IMR-90 (cell line): ENCODE measurements around the gene RHOBTB1. TPM values are rescaled to one million over a fixed set of nuclear protein-coding genes. Genes with fewer than 3 reads are reported as not detected.

Source experiments
- ATAC-seq: fragments of 200-7000 bp; cut with Tn5 transposase; 2 replicates; pipeline ENCODE4 v1.9.1; 2020; ENCODE audit warnings: low read depth, mild to moderate bottlenecking, moderate library complexity
- BruUV-seq: library from RNA; stranded (reverse); fragments of 400-500 nt; replicated peaks from 2 replicates; lab custom pipeline; 2021; lab: Mats Ljungman, UMichigan
- CTCF ChIA-PET: fragments of 300-600 bp; formaldehyde crosslinking; extraction: SDS; loops from one replicate; lab custom pipeline; 2021; ENCODE audit warnings: antibody characterized with exemption; lab: Yijun Ruan, JAX
- POLR2A ChIA-PET: fragments of 300-600 bp; sonication (Branson Sonifier 250); formaldehyde crosslinking; loops from one replicate; lab custom pipeline; 2022; ENCODE audit warnings: antibody characterized with exemption; ENCODE audit not compliant: unreplicated experiment; lab: Charles Lee
- DNase-seq: peaks from one replicate; pipeline ENCODE4 v3.0.0; 2013
- H2AFZ ChIP-seq: replicated peaks from 2 replicates; pipeline ENCODE3; 2013; ENCODE audit warnings: low read length, mild to moderate bottlenecking; ENCODE audit not compliant: poor library complexity
- H2AK5ac ChIP-seq: 2 replicates; pipeline ENCODE4 v1.6.1; 2013; ENCODE audit warnings: low read depth, low read length, inconsistent platforms
- H2AK9ac ChIP-seq: replicated peaks from 2 replicates; pipeline ENCODE3; 2013; ENCODE audit warnings: mild to moderate bottlenecking, low read depth, low read length, moderate library complexity; ENCODE audit not compliant: poor library complexity
- H2BK120ac ChIP-seq: 2 replicates; pipeline ENCODE4 v1.6.1; 2013; ENCODE audit warnings: low read depth, low read length, inconsistent platforms
- H2BK15ac ChIP-seq: 3 replicates; pipeline ENCODE4 v1.6.1; 2013; ENCODE audit warnings: low read depth, low read length, inconsistent platforms
- H2BK20ac ChIP-seq: 2 replicates; pipeline ENCODE4 v1.6.1; 2013; ENCODE audit warnings: low read depth, mild to moderate bottlenecking, inconsistent platforms, low read length, moderate library complexity
- H2BK5ac ChIP-seq: 2 replicates; pipeline ENCODE4 v1.6.1; 2013; ENCODE audit warnings: mild to moderate bottlenecking, low read depth, low read length, inconsistent platforms; ENCODE audit not compliant: poor library complexity, severe bottlenecking
- H3K14ac ChIP-seq: replicated peaks from 2 replicates; pipeline ENCODE4 v1.6.1; 2013; ENCODE audit warnings: low read depth, low read length, inconsistent platforms
- H3K18ac ChIP-seq: 2 replicates; pipeline ENCODE4 v1.6.1; 2013; ENCODE audit warnings: low read depth, low read length, control low read depth
- H3K23ac ChIP-seq: 2 replicates; pipeline ENCODE4 v1.6.1; 2013; ENCODE audit warnings: low read depth, low read length, inconsistent platforms
- H3K27ac ChIP-seq: 2 replicates; pipeline ENCODE4 v1.5.1; 2013; ENCODE audit warnings: mild to moderate bottlenecking, control low read depth, low read length; ENCODE audit not compliant: insufficient read depth
- H3K27me3 ChIP-seq: 2 replicates; pipeline ENCODE4 v1.6.1; 2013; ENCODE audit warnings: low read length; ENCODE audit not compliant: control insufficient read depth, insufficient read depth
- H3K36me3 ChIP-seq: 2 replicates; pipeline ENCODE4 v1.6.1; 2013; ENCODE audit warnings: low read length, mixed read lengths; ENCODE audit not compliant: control insufficient read depth, insufficient read depth
- H3K4ac ChIP-seq: 2 replicates; pipeline ENCODE4 v1.6.1; 2013; ENCODE audit warnings: low read depth, low read length, inconsistent platforms
- H3K4me1 ChIP-seq: 2 replicates; pipeline ENCODE4 v1.6.1; 2013; ENCODE audit warnings: low read length, mixed read lengths; ENCODE audit not compliant: control insufficient read depth, insufficient read depth
- H3K4me2 ChIP-seq: 2 replicates; pipeline ENCODE4 v1.6.1; 2013; ENCODE audit warnings: low read depth, mild to moderate bottlenecking, control low read depth, low read length, moderate library complexity
- H3K4me3 ChIP-seq: 2 replicates; pipeline ENCODE4 v1.5.1; 2013; ENCODE audit warnings: low read depth, mild to moderate bottlenecking, control low read depth, low read length, moderate library complexity; ENCODE audit not compliant: insufficient read depth
- H3K56ac ChIP-seq: 2 replicates; pipeline ENCODE4 v1.6.1; 2013; ENCODE audit warnings: low read length, inconsistent platforms; ENCODE audit not compliant: insufficient read depth; ENCODE audit errors: extremely low read depth
- H3K79me1 ChIP-seq, 2 experiments: 2 replicates each; pipeline ENCODE4 v1.6.1; 2013; ENCODE audit warnings: low read length in 2 of 2, inconsistent platforms in 1 of 2, low read depth in 1 of 2
- H3K9ac ChIP-seq: 2 replicates; pipeline ENCODE4 v1.6.1; 2013; ENCODE audit warnings: low read depth, low read length, control low read depth
- H3K9me1 ChIP-seq: 2 replicates; pipeline ENCODE4 v1.6.1; 2013; ENCODE audit warnings: low read length, inconsistent platforms; ENCODE audit not compliant: insufficient read depth
- H3K9me3 ChIP-seq: 2 replicates; pipeline ENCODE4 v1.6.1; 2013; ENCODE audit warnings: low read length; ENCODE audit not compliant: control insufficient read depth, insufficient read depth
- H4K20me1 ChIP-seq: 2 replicates; pipeline ENCODE4 v1.6.1; 2013; ENCODE audit warnings: low read length, inconsistent platforms; ENCODE audit not compliant: insufficient read depth
- H4K5ac ChIP-seq: 2 replicates; pipeline ENCODE4 v1.6.1; 2013; ENCODE audit warnings: mild to moderate bottlenecking, low read depth, low read length, control low read depth
- H4K8ac ChIP-seq, 2 experiments: 2 replicates each; pipeline ENCODE4 v1.6.1; 2013; ENCODE audit warnings: low read depth in 2 of 2, low read length in 2 of 2, control low read depth in 1 of 2, inconsistent platforms in 1 of 2
- H4K91ac ChIP-seq: 2 replicates; pipeline ENCODE4 v1.6.1; 2013; ENCODE audit warnings: low read depth, low read length, inconsistent platforms; ENCODE audit not compliant: insufficient read depth
- CHD1 ChIP-seq: IDR thresholded peaks from 2 replicates; pipeline ENCODE4 v1.6.1; 2012; ENCODE audit warnings: low read depth, low read length, improper control_type of control experiment
- POLR2A ChIP-seq: IDR thresholded peaks from 2 replicates; pipeline ENCODE4 v1.6.1; 2012; ENCODE audit warnings: mild to moderate bottlenecking, low read depth, low read length
- WGBS, 2 experiments: methylation state at CpG; one replicate each; pipeline versions ENCODE4 v1.1.5 to v1.1.7; 2013; ENCODE audit warnings: missing lambda C conversion rate in 2 of 2; ENCODE audit not compliant: insufficient read length in 1 of 2; ENCODE audit errors: extremely low coverage in 2 of 2; 5-methylcytosine and 5-hydroxymethylcytosine counted together
- dilution Hi-C: fragments of 300-500 bp; cut with HindIII; formaldehyde crosslinking; loops from one replicate; pipeline ENCODE4 v1.14.3; 2018; ENCODE audit warnings: low sequenced_read_pairs; ENCODE audit not compliant: unreplicated experiment
- in situ Hi-C: fragments of 300-500 bp; cut with MboI; formaldehyde crosslinking; loops from 3 replicates; pipeline ENCODE4 v1.14.3; 2019; ENCODE audit warnings: low sequenced_read_pairs, inconsistent platforms, mixed read lengths
- intact Hi-C: fragments of 100-400 bp; cut with micrococcal nuclease; formaldehyde crosslinking; loops from 2 replicates; pipeline ENCODE4 v1.10.0; 2022
- polyA plus RNA-seq, 3 experiments: library from polyadenylated mRNA; depleted of rRNA; stranded (reverse); fragments of >200 nt; gene quantifications; 2 replicates each; pipeline ENCODE4 v1.2.3, GENCODE V29; 2012; ENCODE audit warnings: low replicate concordance in 1 of 3
- total RNA-seq: library from RNA; depleted of rRNA; stranded (reverse); fragments of >200 nt; gene quantifications from 2 replicates; pipeline ENCODE4 v1.2.3, GENCODE V29; 2012
- TF ChIP-seq, protein P1 (sequence below): fragments of 150-350 bp; IDR thresholded peaks from 2 replicates; pipeline ENCODE4 v1.6.1; 2016; ENCODE audit warnings: low read depth, mild to moderate bottlenecking, low read length, moderate library complexity, borderline replicate concordance

The RHOBTB1 gene
- total and polyA plus RNA-seq, 2 of the 4 experiments (the other 2 are of a cell fraction), result 8.9 to 15.2 TPM

DNA sequence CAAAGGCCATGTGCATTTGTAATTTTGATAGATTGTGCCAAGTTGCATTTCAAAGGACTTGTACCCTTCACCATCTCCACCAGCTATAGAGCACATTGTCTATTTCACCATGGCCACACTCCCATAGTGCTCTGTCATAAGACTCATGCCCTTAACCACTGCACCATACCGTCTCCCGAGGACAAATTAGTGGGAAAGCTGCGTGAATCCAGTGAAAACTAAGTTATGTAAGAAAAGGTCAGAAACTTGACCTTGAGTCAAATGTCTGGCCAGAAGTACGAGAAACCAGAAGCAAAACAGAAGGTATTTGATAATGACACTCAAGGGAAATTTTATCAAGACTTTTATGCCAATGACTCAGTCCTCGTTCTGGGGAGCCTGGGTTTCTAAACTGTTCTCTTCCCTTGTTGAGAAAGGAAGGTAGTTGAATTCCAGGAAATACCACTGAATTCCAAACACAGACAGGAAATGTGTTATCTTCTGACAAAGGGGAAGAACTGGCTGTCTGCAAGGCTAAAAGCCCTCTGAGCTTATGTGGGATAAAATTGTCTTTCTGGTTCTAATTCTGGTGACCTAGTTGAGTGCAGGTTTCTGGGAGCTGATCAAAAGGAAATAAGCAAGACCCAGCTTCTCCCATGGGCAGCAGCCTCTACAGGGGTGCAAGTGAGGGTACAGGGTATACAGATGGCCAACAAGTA is 116.0 kb downstream of the RHOBTB1 start:
- POLR2A ChIA-PET, result no interaction called here
- DNase-seq, result peak; percentile 86

More for the DNA sequence above, 116.0 kb downstream of the RHOBTB1 start:
- H4K5ac ChIP-seq, result no peak overlapping the region; the same call in 1 of the 2 replicates
- H4K8ac ChIP-seq, result peak overlapping the region in 1 of 2 experiments; percentile 37; a peak in 1 of 4 replicates
- H3K18ac ChIP-seq, result peak overlapping the region; percentile 50
- peak overlapping the region; percentile 34; the same call in 1 of the 2 replicates for H3K14ac ChIP-seq
- CTCF ChIA-PET, result interaction anchor here (1.0 kb wide), 1 partner anchor 18 kb away, joined by 3 read pairs; no protein-coding TSS in a partner anchor
- H3K36me3 ChIP-seq, result no peaks in the 10 kb centered on the region
- H3K4me2 ChIP-seq, result peak overlapping the region; percentile 66
- peak overlapping the region; percentile 50 for H2BK5ac ChIP-seq
- H3K23ac ChIP-seq, result peak overlapping the region; percentile 39
- H2BK15ac ChIP-seq, result peak overlapping the region; percentile 86; the same call in 2 of the 3 replicates
- H3K4me3 ChIP-seq, result no peak overlapping the region
- H3K27me3 ChIP-seq, result no peaks in the 10 kb centered on the region
- peak overlapping the region; percentile 17; the same call in 1 of the 2 replicates for H4K91ac ChIP-seq
- peak overlapping the region; percentile 86 for H3K4ac ChIP-seq
- ATAC-seq, result peak; percentile 89
- H2AK5ac ChIP-seq, result peak overlapping the region; percentile 74; the same call in 1 of the 2 replicates
- peak overlapping the region; percentile 68 for H2BK20ac ChIP-seq
- H3K27ac ChIP-seq, result peak overlapping the region; percentile 56
- no peak overlapping the region for H3K56ac ChIP-seq
- H4K20me1 ChIP-seq, result peaks cover 3% of the 10 kb centered on the region; the same call in 1 of the 2 replicates
- no TSS peak for BruUV-seq
- peak overlapping the region; percentile 80 for H2AK9ac ChIP-seq
- peaks cover 9% of the 10 kb centered on the region for H3K4me1 ChIP-seq
- dilution Hi-C loops, result no loop called here
- no peak overlapping the region for H3K9ac ChIP-seq
- TF ChIP-seq, protein P1, sequence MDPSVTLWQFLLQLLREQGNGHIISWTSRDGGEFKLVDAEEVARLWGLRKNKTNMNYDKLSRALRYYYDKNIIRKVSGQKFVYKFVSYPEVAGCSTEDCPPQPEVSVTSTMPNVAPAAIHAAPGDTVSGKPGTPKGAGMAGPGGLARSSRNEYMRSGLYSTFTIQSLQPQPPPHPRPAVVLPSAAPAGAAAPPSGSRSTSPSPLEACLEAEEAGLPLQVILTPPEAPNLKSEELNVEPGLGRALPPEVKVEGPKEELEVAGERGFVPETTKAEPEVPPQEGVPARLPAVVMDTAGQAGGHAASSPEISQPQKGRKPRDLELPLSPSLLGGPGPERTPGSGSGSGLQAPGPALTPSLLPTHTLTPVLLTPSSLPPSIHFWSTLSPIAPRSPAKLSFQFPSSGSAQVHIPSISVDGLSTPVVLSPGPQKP, result no peak
- TF ChIP-seq CHD1 (no peak), POLR2A (no peak)
- intact Hi-C loops, result no loop called here
- H2AFZ ChIP-seq, result peak overlapping the region; percentile 57
- H3K79me1 ChIP-seq, result no peaks in the 10 kb centered on the region
- peaks cover 7% of the 10 kb centered on the region for H3K9me1 ChIP-seq
- H2BK120ac ChIP-seq, result peak overlapping the region; percentile 65
- no CpG with 5 or more reads among the region's 5 CpGs for WGBS, 2 experiments
- in situ Hi-C loops, result no loop called here
- H3K9me3 ChIP-seq, result no peaks in the 10 kb centered on the region
